Heart right ventricle (tissue), 16 donors: ENCODE data around the gene TMIGD3. TPM values are rescaled to one million over a fixed set of nuclear protein-coding genes. Genes with fewer than 3 reads are reported as not detected.

ENCODE experiments used
- ATAC-seq, 8 donors: fragments of 200-7000 bp; cut with Tn5 transposase; one replicate each; pipeline ENCODE4 v1.9.1; 2020; ENCODE audit warnings: mild to moderate bottlenecking in 8 of 8, moderate library complexity in 8 of 8, moderate number of reproducible peaks in 1 of 8
- DNase-seq, 2 donors: peaks; one replicate each; pipeline ENCODE4 v3.0.0-alpha.2; 2020
- H3K27ac ChIP-seq, 10 donors: fragments of 200-600 bp; sonication (generic) in 2 of 10; one replicate each; pipeline versions ENCODE4 v1.5.0 to v1.8.0; 2020 to 2022; ENCODE audit warnings: mild to moderate bottlenecking in 3 of 10
- H3K27me3 ChIP-seq, 7 donors: fragments of 200-600 bp; one replicate each; pipeline ENCODE4 v1.8.0; 2021 to 2022; ENCODE audit warnings: mild to moderate bottlenecking in 2 of 7
- H3K36me3 ChIP-seq, 9 donors: fragments of 200-600 bp; sonication (generic) in 1 of 9; one replicate each; pipeline versions ENCODE4 v1.5.0 to v1.8.0; 2020 to 2022; ENCODE audit warnings: mild to moderate bottlenecking in 2 of 9
- H3K4me1 ChIP-seq, 9 donors: fragments of 200-600 bp; sonication (generic) in 1 of 9; one replicate each; pipeline versions ENCODE4 v1.5.0 to v1.8.0; 2020 to 2022; ENCODE audit warnings: mild to moderate bottlenecking in 4 of 9
- H3K4me3 ChIP-seq, 10 donors: fragments of 200-600 bp; sonication (generic) in 2 of 10; one replicate each; pipeline versions ENCODE4 v1.5.0 to v1.8.0; 2020 to 2022; ENCODE audit warnings: mild to moderate bottlenecking in 7 of 10, moderate library complexity in 2 of 10
- H3K9me3 ChIP-seq, 11 donors: fragments of 200-600 bp in 10 of 11; sonication (generic) in 2 of 11; one replicate each; pipeline versions ENCODE4 v1.5.0 to v1.8.0; 2013 to 2022; ENCODE audit warnings: mild to moderate bottlenecking in 2 of 11, control low read depth in 1 of 11, moderate library complexity in 1 of 11
- WGBS, 2 donors: extraction: QIAGEN DNeasy Blood & Tissue Kit; methylation state at CpG; one replicate each; pipeline ENCODE4 v1.1.7; 2013; ENCODE audit warnings: inconsistent platforms in 1 of 2; 5-methylcytosine and 5-hydroxymethylcytosine counted together
- intact Hi-C, 10 donors: fragments of 100-400 bp; cut with DNase I; formaldehyde crosslinking; loops; one replicate each; pipeline versions ENCODE4 v1.11.1 to v1.14.2; 2022
- polyA plus RNA-seq, 2 donors: library from polyadenylated mRNA; stranded (reverse); fragments of 200-250 nt; gene quantifications; one replicate each; pipeline ENCODE4 v1.2.3, GENCODE V29; 2013
- total RNA-seq, 10 donors: library from RNA; stranded (reverse); fragmentation: NEBNext Ultra II Directional in 3 of 10; extraction: Animal tissue kit (Norgen Biotek cat#: 25700) in 3 of 10; gene quantifications; one replicate each; pipeline versions ENCODE4 v1.2.1 to v1.2.4, GENCODE V29; 2021 to 2023
- TF ChIP-seq, protein P1 (sequence below), 9 donors: fragments of 200-600 bp; sonication (generic) in 2 of 9; IDR thresholded peaks; one replicate each; pipeline versions ENCODE4 v1.5.0 to v1.8.0; 2021 to 2022; ENCODE audit warnings: antibody characterized with exemption in 9 of 9, mild to moderate bottlenecking in 5 of 9, moderate library complexity in 1 of 9
- donor health status: Arrhythmogenic right ventricular cardiomyopathy.
- donor health status: ischemic (EF 13 %, LVEDD 7.1; RV severe dilation, severe dysfunction).
- donor health status: healthy with polysubstance abuse.
- donor health status: DM: no; HTN: yes; CAD: no.
- donor health status: DM: no; HTN: no; CAD: no.
- donor health status: ischemic (EF 25% LVEDD 6.9; RV normal size, moderate dysfunction).
- donor health status: ischemic (EF 25% LVEDD 5.7; RV mildly dilated, moderate dysfunction).
- donor health status: healthy.
- donor health status: DM: yes; HTN: yes; CAD: no.
- donor health status: Ischemic cardiomyopathy.
- donor health status: ischemic (EF 35%, LVEDD 5.7; RV mildly dilated, moderate dysfunction).
- donor health status: nonischemic (EF 11% LVEDD 7.7; RV severe dilation, severe dysfunction).
- donor health status: DM: yes; HTN: yes; CAD: no.
- donor health status: PGD.
- donor health status: ischemic (EF 29% LVEDD 5.4; RV normal size, mild dysfunction).
- donor health status: nonischemic (EF 23%, LVEDD 6.1; RV moderate dilation, normal function).

Gene TMIGD3
- total and polyA plus RNA-seq, 12 donors = 0.43 to 6.2 (median 1.4) TPM; not detected in 5

DNA sequence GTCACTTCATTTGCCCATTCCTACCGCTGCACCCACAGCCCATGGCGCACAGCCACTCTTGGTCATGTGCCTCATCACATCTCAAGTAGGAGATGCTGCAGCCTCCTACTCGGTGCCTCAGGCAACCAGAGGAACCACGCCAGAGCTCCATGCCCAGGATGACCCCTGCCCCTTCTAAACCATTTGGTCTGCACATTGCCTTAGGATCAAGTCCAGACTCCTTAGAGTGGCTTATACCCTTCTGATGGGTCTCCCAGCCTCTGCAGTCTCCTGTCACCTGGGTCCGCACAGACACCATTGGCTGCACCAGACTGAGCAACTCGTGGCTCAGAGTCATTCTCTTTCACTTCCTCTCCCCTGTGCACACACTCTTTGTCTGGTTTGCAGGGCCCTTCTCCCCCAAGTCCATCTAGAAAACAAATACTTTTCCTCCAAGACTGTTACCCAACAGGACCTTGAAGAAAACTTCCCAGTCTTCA, 2.2 kb upstream of the TMIGD3 start:
- TF ChIP-seq, protein P1, sequence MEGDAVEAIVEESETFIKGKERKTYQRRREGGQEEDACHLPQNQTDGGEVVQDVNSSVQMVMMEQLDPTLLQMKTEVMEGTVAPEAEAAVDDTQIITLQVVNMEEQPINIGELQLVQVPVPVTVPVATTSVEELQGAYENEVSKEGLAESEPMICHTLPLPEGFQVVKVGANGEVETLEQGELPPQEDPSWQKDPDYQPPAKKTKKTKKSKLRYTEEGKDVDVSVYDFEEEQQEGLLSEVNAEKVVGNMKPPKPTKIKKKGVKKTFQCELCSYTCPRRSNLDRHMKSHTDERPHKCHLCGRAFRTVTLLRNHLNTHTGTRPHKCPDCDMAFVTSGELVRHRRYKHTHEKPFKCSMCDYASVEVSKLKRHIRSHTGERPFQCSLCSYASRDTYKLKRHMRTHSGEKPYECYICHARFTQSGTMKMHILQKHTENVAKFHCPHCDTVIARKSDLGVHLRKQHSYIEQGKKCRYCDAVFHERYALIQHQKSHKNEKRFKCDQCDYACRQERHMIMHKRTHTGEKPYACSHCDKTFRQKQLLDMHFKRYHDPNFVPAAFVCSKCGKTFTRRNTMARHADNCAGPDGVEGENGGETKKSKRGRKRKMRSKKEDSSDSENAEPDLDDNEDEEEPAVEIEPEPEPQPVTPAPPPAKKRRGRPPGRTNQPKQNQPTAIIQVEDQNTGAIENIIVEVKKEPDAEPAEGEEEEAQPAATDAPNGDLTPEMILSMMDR (IDR thresholded peaks at IDR 0.05) = no peak
- WGBS, 2 donors = 83 to 85% methylated on average over 6 of the region's 6 CpGs
- Histone ChIP-seq H3K36me3 (no peaks in the 10 kb centered on the region), H3K4me3 (no peak overlapping the region), H3K4me1 (peaks cover 20 to 90% (median 37%) of the 10 kb centered on the region in 9 donors), H3K27ac (peak overlapping the region in 5 of 10 donors; percentile 42 to 99 (median 70)), H3K9me3 (no peaks in the 10 kb centered on the region), H3K27me3 (no peaks in the 10 kb centered on the region)
- ATAC-seq (no peak), DNase-seq (no peak)
- intact Hi-C loops = loop anchor here in 6 of 10 donors (2.0 to 10.0 kb wide), 6 partner anchors 87 to 252 kb away; partner anchors contain the start of gene DDX20 (in 4 of the 6)

DNA sequence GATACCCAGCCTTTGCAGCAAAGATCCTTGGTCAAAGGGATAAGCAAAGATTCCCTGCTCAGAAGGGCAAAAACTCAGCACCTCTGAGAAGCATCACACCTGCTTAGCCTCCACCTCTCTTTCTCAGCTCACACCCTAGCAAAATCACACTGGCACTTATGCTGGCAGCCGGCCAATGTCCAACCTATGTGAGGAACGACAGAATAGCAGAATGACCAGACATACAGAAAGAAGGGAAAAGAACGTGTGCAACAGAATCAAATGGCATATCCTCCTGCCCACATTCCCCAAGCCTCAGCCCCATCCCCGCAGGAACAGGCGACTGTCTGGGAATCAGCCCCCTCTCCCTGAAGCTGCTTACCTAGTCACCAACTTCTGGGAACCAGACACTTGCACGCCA, 664 bp upstream of the TMIGD3 start:
- TF ChIP-seq, protein P1 (IDR thresholded peaks at IDR 0.05) = no peak
- WGBS, 2 donors = 63 to 70% methylated on average over 6 of the region's 6 CpGs
- Histone ChIP-seq H3K36me3 (no peaks in the 10 kb centered on the region), H3K27ac (peak overlapping the region in 1 of 10 donors; percentile 99), H3K4me3 (no peak overlapping the region), H3K27me3 (no peaks in the 10 kb centered on the region), H3K4me1 (peaks cover 9 to 81% (median 22%) of the 10 kb centered on the region in 9 donors), H3K9me3 (no peaks in the 10 kb centered on the region)
- ATAC-seq (no peak), DNase-seq (no peak)
- intact Hi-C loops = loop anchor here in 1 of 10 donors (10.0 kb wide), 1 partner anchor 251 kb away; the partner anchor contains the start of gene DDX20

DNA sequence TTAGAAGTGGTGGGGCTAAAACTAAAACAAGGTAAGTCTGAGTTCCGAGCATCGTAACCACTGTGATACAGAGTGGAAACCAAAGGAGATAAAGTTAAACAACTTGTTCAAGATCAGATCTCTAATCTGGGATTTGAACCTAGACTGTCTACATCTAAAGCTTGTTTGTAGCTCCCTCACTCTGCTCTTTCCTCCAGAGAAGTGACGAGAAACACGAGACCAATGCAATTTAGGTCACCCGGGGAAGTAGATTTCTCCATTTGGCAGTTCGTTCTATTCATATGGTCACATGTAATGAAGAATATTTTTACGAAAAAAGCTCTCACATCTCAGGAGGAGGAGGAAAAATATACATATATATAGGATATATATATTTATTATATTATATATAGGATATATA, 1.8 kb downstream of the TMIGD3 start:
- TF ChIP-seq, protein P1 (IDR thresholded peaks at IDR 0.05) = no peak
- DNase-seq (no peak), ATAC-seq (no peak)
- no peaks in the 10 kb centered on the region for H3K36me3 ChIP-seq
- H3K27me3 ChIP-seq = no peaks in the 10 kb centered on the region
- WGBS, 2 donors = 77 to 78% methylated on average over 7 of the region's 7 CpGs
- H3K27ac ChIP-seq = peak overlapping the region in 1 of 10 donors; percentile 57
- intact Hi-C loops = loop anchor here in 1 of 10 donors (10.0 kb wide), 1 partner anchor 253 kb away; the partner anchor contains the start of gene DDX20
- H3K4me1 ChIP-seq = peaks cover 0 to 73% (median 0%) of the 10 kb centered on the region in 9 donors
- H3K4me3 ChIP-seq = peak overlapping the region in 1 of 10 donors; percentile 33
- H3K9me3 ChIP-seq = peaks cover 0 to 3% (median 0%) of the 10 kb centered on the region in 11 donors

DNA sequence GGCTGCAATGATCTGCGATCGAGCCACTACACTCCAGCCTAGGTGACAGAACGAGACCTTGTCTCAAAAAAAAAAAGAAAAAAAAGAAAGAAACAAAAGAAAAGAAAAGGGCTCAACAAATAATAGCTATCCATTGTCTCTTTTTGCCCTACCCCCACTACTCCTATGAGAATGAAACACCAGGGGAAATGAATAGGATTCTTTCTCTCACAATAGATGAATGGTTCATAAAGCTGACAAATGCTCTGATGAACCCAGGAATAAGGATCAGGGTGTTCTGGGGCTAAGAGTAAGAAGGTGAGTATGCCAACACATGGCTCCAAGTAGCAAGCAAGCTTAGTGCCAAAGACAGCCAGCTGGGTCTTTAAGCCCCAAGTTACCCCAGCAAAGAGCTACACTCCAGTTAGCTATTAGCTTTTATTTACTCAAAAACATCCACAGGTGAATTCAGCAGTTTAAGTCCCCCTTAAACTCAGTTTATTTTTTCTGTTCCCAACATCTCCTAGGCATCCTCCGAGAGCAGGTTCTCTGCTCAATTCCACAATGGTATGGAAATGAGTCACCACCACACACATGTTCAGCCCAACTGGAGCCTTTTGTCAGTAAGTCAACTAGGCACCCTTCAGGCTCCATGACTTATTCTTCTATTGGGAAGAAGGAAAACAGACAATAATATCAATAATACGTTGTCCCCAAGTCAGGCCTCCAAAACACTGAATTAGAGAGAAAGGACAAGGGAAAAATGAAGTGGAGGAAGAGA, 4.2 kb downstream of the TMIGD3 start:
- TF ChIP-seq, protein P1 (IDR thresholded peaks at IDR 0.05) = no peak
- no peaks in the 10 kb centered on the region for H3K36me3 ChIP-seq
- peaks cover 0 to 9% (median 0%) of the 10 kb centered on the region in 11 donors for H3K9me3 ChIP-seq
- peaks cover 0 to 49% (median 0%) of the 10 kb centered on the region in 9 donors for H3K4me1 ChIP-seq
- H3K27ac ChIP-seq = no peak overlapping the region
- 88 to 90% methylated on average over 5 of the region's 5 CpGs for WGBS, 2 donors
- no peaks in the 10 kb centered on the region for H3K27me3 ChIP-seq
- intact Hi-C loops = no loop called here
- H3K4me3 ChIP-seq = no peak overlapping the region
- DNase-seq (no peak), ATAC-seq (no peak)
